A549 (cell line): ENCODE data around the gene CPED1.

Source experiments
- RAD21 ChIP-seq, 2 experiments: fragments of >200 bp in 1 of 2; sonication (Bioruptor Twin) in 1 of 2; formaldehyde crosslinking in 1 of 2; IDR thresholded peaks in 1 of 2; conservative IDR thresholded peaks in 1 of 2; 2 replicates in 1 of 2; 3 replicates in 1 of 2; pipeline ENCODE4 v1.6.1; 2012 to 2018; ENCODE audit warnings: inconsistent platforms in 1 of 2
- SMC3 ChIP-seq: fragments of >200 bp; sonication (Bioruptor Twin); formaldehyde crosslinking; IDR thresholded peaks from 3 replicates; pipeline ENCODE4 v1.6.1; 2018; ENCODE audit warnings: inconsistent platforms
- USF2 ChIP-seq: fragments of 450-650 bp; IDR thresholded peaks from 2 replicates; pipeline ENCODE4 v1.6.1; 2014; ENCODE audit warnings: antibody characterized with exemption
- TF ChIP-seq, protein P1 (sequence below): fragments of >200 bp; sonication (Bioruptor Twin); formaldehyde crosslinking; IDR thresholded peaks from 3 replicates; pipeline ENCODE4 v1.5.1; 2016

DNA sequence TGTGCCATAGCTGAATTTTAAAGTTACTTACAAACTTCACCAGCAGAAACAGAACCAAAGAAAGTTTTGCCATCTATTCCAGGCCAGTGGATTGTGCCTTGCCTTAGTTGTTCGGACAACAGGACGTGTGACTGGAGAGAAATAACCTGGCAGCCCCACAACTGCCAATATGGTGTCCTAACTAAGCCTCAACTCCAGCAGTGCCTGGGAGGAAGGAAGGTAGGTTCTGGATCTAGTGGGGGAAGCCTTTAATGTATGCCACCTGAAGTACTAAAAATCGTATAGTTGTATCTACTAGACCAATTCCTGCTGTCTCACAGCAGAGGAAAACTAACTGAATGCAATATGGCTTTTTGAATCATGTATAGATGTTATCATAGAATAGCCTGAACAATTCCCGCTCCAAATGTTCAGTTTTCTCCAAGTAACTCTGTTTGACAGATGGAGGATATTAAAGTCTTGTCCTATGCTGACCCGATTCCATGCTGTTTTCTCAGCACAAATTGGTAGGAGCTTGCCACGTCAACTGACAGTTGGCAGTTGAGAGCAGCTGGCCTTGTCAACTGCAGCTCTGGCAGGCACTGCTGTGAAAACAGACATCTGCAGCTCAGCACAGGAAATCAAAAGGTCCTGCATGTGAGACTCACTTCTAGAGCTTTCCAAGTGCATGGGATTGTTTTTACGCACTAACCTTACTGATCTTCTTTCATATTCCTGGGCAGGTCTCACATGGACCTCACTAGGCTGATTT, 255.8 kb downstream of the CPED1 start:
- TF ChIP-seq, protein P1, sequence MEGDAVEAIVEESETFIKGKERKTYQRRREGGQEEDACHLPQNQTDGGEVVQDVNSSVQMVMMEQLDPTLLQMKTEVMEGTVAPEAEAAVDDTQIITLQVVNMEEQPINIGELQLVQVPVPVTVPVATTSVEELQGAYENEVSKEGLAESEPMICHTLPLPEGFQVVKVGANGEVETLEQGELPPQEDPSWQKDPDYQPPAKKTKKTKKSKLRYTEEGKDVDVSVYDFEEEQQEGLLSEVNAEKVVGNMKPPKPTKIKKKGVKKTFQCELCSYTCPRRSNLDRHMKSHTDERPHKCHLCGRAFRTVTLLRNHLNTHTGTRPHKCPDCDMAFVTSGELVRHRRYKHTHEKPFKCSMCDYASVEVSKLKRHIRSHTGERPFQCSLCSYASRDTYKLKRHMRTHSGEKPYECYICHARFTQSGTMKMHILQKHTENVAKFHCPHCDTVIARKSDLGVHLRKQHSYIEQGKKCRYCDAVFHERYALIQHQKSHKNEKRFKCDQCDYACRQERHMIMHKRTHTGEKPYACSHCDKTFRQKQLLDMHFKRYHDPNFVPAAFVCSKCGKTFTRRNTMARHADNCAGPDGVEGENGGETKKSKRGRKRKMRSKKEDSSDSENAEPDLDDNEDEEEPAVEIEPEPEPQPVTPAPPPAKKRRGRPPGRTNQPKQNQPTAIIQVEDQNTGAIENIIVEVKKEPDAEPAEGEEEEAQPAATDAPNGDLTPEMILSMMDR: no peak
- TF ChIP-seq SMC3: no peak
- no peak for TF ChIP-seq USF2
- no peak for TF ChIP-seq RAD21 (conservative IDR thresholded peaks at IDR 0.05 in 1 of 2, IDR thresholded peaks at IDR 0.05 in 1 of 2)
